Neural crest cell (in vitro differentiated cells): ENCODE measurements around the gene CDH13. TPM values are rescaled to one million over a fixed set of nuclear protein-coding genes. Genes with fewer than 3 reads are reported as not detected.
A peak's percentile ranks its signal among the peaks of the same experiment; 100 is the strongest.

ENCODE experiments used
- DNase-seq: peaks from one replicate; pipeline ENCODE4 v3.0.0; 2021; ENCODE audit warnings: low read depth, mixed read lengths, low spot score
- H3K27ac Mint-ChIP-seq: one replicate; pipeline ENCODE4 v1.8.0; 2021; ENCODE audit warnings: mild to moderate bottlenecking, mixed read lengths; ENCODE audit not compliant: unreplicated experiment
- H3K27me3 Mint-ChIP-seq: 2 replicates; pipeline ENCODE4 v1.8.0; 2021; ENCODE audit warnings: low read depth, mild to moderate bottlenecking, mixed read lengths
- H3K36me3 Mint-ChIP-seq: 2 replicates; pipeline ENCODE4 v1.8.0; 2021; ENCODE audit warnings: low read depth, mild to moderate bottlenecking, mixed read lengths
- H3K4me1 Mint-ChIP-seq: 2 replicates; pipeline ENCODE4 v1.8.0; 2021; ENCODE audit warnings: mixed read lengths
- H3K4me3 Mint-ChIP-seq: one replicate; pipeline ENCODE4 v1.8.0; 2021; ENCODE audit warnings: mild to moderate bottlenecking, mixed read lengths
- H3K9me3 Mint-ChIP-seq: 2 replicates; pipeline ENCODE4 v1.8.0; 2021; ENCODE audit warnings: mixed read lengths
- total RNA-seq: library from RNA; stranded (reverse); gene quantifications from 2 replicates; pipeline ENCODE4 v1.2.1, GENCODE V29; 2021
- TF ChIP-seq, protein P1 (sequence below): fragments of 200-600 bp; sonication (generic); conservative IDR thresholded peaks from 2 replicates; pipeline ENCODE4 v1.5.0; 2021; ENCODE audit warnings: antibody characterized with exemption, mild to moderate bottlenecking

Gene CDH13
- total RNA-seq, 1 donor from 2014 or later, result 1.1 TPM

DNA sequence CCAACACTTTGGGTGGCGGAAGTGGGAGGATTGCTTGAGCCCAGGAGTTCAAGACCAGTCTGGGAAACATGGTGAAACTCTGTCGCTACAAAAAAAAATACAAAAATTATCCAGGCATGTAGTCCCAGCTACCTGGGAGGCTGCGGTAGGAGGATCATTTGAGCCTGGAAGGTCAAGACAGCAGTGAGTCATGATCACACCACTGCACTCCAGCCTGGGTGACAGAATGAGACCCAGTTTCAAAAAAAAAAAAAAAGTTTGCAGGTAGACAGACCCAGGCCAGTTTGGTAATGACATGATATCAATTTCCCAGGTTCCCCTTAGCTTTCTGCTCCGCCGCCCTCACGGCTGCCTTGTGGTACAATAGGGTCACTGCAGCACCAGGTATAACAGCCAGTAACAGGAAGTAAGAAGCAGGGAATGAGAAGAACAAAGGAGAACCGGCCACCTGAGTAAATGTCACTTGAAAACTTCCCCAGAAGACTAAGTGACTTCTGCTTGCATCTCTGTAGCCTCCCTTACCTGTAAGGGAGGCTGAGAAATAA, 979.8 kb downstream of the CDH13 start:
- DNase-seq, result no peak
- no peak overlapping the region for H3K27ac Mint-ChIP-seq
- no peaks in the 10 kb centered on the region for H3K4me1 Mint-ChIP-seq
- H3K27me3 Mint-ChIP-seq, result no peaks in the 10 kb centered on the region
- peaks cover 5% of the 10 kb centered on the region for H3K9me3 Mint-ChIP-seq
- TF ChIP-seq, protein P1, sequence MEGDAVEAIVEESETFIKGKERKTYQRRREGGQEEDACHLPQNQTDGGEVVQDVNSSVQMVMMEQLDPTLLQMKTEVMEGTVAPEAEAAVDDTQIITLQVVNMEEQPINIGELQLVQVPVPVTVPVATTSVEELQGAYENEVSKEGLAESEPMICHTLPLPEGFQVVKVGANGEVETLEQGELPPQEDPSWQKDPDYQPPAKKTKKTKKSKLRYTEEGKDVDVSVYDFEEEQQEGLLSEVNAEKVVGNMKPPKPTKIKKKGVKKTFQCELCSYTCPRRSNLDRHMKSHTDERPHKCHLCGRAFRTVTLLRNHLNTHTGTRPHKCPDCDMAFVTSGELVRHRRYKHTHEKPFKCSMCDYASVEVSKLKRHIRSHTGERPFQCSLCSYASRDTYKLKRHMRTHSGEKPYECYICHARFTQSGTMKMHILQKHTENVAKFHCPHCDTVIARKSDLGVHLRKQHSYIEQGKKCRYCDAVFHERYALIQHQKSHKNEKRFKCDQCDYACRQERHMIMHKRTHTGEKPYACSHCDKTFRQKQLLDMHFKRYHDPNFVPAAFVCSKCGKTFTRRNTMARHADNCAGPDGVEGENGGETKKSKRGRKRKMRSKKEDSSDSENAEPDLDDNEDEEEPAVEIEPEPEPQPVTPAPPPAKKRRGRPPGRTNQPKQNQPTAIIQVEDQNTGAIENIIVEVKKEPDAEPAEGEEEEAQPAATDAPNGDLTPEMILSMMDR, result peak; percentile 17
- no peaks in the 10 kb centered on the region for H3K36me3 Mint-ChIP-seq
- no peak overlapping the region for H3K4me3 Mint-ChIP-seq

GRCh38 chr16:83609178-83609577, 982.4 kb downstream of the CDH13 start:
- TF ChIP-seq, protein P1, result no peak
- Mint-ChIP-seq H3K27me3 (no peaks in the 10 kb centered on the region), H3K4me1 (no peaks in the 10 kb centered on the region), H3K9me3 (peaks cover 11% of the 10 kb centered on the region), H3K4me3 (no peak overlapping the region), H3K36me3 (peaks cover 3% of the 10 kb centered on the region), H3K27ac (no peak overlapping the region)
- no peak for DNase-seq

GRCh38 chr16:83615141-83615952, 988.6 kb downstream of the CDH13 start:
- no peaks in the 10 kb centered on the region for H3K4me1 Mint-ChIP-seq
- H3K4me3 Mint-ChIP-seq, result no peak overlapping the region
- H3K27ac Mint-ChIP-seq, result no peak overlapping the region
- no peak for DNase-seq
- peaks cover 6% of the 10 kb centered on the region for H3K9me3 Mint-ChIP-seq
- TF ChIP-seq, protein P1, result no peak
- peaks cover 3% of the 10 kb centered on the region for H3K36me3 Mint-ChIP-seq
- no peaks in the 10 kb centered on the region for H3K27me3 Mint-ChIP-seq

DNA sequence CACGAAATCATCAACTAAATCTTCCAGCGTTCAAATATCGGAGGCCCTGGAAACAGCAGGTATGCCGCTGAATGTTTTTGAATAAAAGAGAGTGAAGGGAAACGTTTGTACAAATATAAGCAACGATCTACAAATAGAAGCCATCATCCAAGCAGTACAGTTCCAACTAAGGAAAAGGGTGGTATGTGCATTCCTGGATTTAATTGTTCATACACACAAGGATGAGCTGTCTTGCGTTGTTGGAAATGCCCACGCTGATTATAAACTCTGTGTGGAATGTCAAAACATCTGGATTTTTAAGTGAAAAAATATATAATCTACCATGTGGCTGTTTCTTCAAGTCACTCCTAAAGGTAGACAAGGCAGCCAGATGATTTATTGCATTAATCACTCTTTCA, 989.2 kb downstream of the CDH13 start:
- TF ChIP-seq, protein P1, result no peak
- H3K27me3 Mint-ChIP-seq, result no peaks in the 10 kb centered on the region
- no peaks in the 10 kb centered on the region for H3K4me1 Mint-ChIP-seq
- no peak overlapping the region for H3K4me3 Mint-ChIP-seq
- peaks cover 6% of the 10 kb centered on the region for H3K9me3 Mint-ChIP-seq
- no peak for DNase-seq
- H3K27ac Mint-ChIP-seq, result no peak overlapping the region
- H3K36me3 Mint-ChIP-seq, result peaks cover 3% of the 10 kb centered on the region

DNA sequence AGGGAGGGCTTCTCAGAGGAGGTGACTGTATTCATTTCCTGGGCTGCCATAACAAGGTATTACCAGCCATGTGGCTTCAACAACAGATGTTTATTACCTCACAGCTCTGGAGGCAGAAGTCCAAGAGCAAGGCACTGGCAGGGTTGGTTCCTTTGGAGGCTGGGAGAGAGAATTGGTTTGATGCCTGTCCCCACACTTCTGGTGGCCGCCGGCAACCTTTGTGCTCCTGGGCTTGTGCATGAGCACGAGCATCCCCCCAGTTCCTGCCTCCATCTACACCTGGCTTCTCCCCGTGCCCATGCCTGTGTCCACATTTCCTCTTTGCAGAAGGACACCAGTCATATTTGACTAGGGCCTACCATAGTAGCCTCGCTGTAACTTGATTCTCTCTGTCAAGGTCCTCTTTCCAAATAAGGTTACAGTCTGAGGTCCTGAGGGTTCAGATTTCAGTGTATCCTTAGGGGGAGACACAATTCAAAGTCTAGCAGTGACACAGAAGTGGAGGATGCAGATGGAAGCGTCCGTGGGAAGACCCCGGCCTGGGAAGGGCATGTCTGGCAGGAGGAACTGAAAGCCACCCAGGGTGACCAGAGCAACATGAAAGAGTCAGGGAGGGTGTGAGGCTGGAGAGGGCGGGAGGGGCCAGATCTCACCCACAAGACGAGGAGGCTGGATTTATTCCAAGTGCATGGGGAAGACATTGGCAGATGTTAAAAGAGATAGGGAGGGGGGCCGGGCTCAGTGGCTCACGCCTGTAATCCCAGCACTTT, 992.8 kb downstream of the CDH13 start:
- Mint-ChIP-seq H3K27ac (no peak overlapping the region), H3K27me3 (no peaks in the 10 kb centered on the region), H3K4me3 (no peak overlapping the region), H3K36me3 (no peaks in the 10 kb centered on the region), H3K4me1 (peaks cover 7% of the 10 kb centered on the region), H3K9me3 (no peaks in the 10 kb centered on the region)
- no peak for DNase-seq
- TF ChIP-seq, protein P1, result no peak
